ENCODE data around the gene HSD11B1.

The HSD11B1 gene

DNA sequence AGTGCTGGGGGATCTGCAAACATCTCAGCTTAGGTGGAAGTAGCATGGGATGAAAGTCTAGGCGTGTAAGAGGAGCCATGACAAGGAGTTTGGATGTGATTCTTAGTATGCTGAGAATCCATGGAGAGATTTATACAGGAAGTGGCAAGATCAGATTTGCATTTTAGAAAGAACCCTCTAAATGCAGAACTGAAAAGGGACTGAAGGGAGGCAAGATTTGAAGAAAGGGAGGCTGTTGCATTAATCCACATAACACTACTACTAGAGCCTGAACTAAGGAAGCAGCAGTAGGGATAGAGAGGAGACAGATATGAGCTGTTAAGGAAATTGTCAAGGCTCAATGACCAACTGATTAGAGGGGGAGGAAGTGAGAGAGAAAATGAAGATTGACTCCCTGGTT lies 69.9 kb downstream of the HSD11B1 start:
- peaks cover 16% of the 10 kb centered on the region for H3K4me1 ChIP-seq (ENCODE audit: insufficient read depth, low read length)
- no peak overlapping the region for H3K4me3 ChIP-seq (ENCODE audit: low read depth in 1 of 2, low read length in 2 of 2)

DNA sequence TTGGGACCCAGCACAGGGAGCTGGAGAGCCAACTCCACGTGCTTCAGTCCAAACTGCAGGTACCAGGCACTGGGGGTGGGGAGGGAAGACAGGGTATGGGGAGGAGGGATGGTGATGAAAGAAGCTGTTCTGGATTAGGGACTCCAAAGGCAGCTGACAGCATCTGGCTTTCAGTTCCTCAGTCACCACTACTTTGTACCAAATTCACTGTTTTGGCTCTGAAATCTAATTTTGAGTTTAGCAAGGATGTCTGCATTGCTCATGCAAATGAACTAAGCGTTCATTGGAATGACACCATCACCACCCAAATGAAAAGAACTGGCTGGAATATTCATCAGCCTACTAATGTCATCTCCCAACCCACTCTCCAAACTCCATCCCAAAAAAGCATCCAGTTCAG lies 71.0 kb downstream of the HSD11B1 start:
- Histone ChIP-seq H3K27me3 (ENCODE audit: control insufficient read depth in 1 of 2, insufficient read depth in 2 of 2, low read length in 2 of 2) (no peaks in the 10 kb centered on the region), H3K4me1 (ENCODE audit: insufficient read depth, low read length) (peaks cover 6% of the 10 kb centered on the region), H3K9me3 (ENCODE audit: low read length) (no peaks in the 10 kb centered on the region), H3K9ac (ENCODE audit: low read length) (no peak overlapping the region), H3K27ac (ENCODE audit: low read depth, low read length) (no peak overlapping the region), H3K4me3 (ENCODE audit: low read depth in 1 of 2, low read length in 2 of 2) (no peak overlapping the region), H3K36me3 (ENCODE audit: insufficient read depth, low read length) (no peaks in the 10 kb centered on the region)

More for the DNA sequence above, 69.9 kb downstream of the HSD11B1 start:
- H3K27ac ChIP-seq (ENCODE audit: low read depth, low read length), result no peak overlapping the region
- H3K9me3 ChIP-seq (ENCODE audit: low read length), result no peaks in the 10 kb centered on the region
- no peak overlapping the region for H3K9ac ChIP-seq (ENCODE audit: low read length)
- H3K27me3 ChIP-seq (ENCODE audit: control insufficient read depth in 1 of 2, insufficient read depth in 2 of 2, low read length in 2 of 2), result no peaks in the 10 kb centered on the region
- H3K36me3 ChIP-seq (ENCODE audit: insufficient read depth, low read length), result no peaks in the 10 kb centered on the region

DNA sequence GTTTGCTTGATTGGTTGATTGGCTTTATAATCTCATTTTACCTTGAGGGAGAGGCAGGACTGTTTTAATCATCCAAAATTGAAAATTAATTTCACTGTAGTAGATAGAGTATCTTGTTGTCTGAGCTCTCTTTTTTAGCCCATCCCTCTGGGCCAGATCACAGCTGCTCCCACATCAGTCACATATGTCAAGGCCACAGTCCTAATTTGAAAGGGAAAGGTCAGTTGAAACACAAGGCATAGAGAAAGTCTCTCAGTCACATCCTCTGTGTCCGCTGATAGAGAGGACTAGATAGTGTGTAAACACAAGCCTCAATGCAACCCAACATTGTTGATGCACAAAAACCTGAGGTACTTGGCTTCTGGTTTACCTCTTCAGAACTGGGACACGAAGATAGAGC lies 72.9 kb downstream of the HSD11B1 start:
- Histone ChIP-seq H3K9me3 (ENCODE audit: low read length) (no peaks in the 10 kb centered on the region), H3K36me3 (ENCODE audit: insufficient read depth, low read length) (no peaks in the 10 kb centered on the region), H3K27me3 (ENCODE audit: control insufficient read depth in 1 of 2, insufficient read depth in 2 of 2, low read length in 2 of 2) (no peaks in the 10 kb centered on the region), H3K4me3 (ENCODE audit: low read depth in 1 of 2, low read length in 2 of 2) (no peak overlapping the region), H3K27ac (ENCODE audit: low read depth, low read length) (no peak overlapping the region), H3K4me1 (ENCODE audit: insufficient read depth, low read length) (no peaks in the 10 kb centered on the region), H3K9ac (ENCODE audit: low read length) (no peak overlapping the region)

DNA sequence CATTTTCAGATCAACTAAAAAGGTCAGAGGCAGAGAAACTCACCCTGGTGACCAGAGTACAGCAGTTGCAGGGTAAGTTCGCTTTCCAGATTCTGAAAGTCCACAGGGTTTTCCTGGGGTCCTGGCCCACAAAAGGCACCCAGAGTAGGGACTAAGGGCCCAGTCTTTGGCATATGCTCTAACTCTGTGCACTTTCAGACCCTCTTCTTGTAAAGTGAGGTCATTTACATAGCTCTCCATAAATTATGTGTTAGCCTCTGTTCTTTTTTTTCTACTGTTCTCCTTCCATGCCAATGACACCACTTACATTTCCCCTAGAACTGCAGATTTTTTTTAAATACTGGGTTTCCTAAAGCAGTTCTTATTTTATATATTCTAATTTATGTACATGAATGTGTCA lies 73.5 kb downstream of the HSD11B1 start:
- Histone ChIP-seq H3K9ac (ENCODE audit: low read length) (no peak overlapping the region), H3K36me3 (ENCODE audit: insufficient read depth, low read length) (no peaks in the 10 kb centered on the region), H3K27me3 (ENCODE audit: control insufficient read depth in 1 of 2, insufficient read depth in 2 of 2, low read length in 2 of 2) (no peaks in the 10 kb centered on the region), H3K4me3 (ENCODE audit: low read depth in 1 of 2, low read length in 2 of 2) (no peak overlapping the region), H3K9me3 (ENCODE audit: low read length) (no peaks in the 10 kb centered on the region), H3K4me1 (ENCODE audit: insufficient read depth, low read length) (peaks cover under 1% of the 10 kb centered on the region), H3K27ac (ENCODE audit: low read depth, low read length) (no peak overlapping the region)

DNA sequence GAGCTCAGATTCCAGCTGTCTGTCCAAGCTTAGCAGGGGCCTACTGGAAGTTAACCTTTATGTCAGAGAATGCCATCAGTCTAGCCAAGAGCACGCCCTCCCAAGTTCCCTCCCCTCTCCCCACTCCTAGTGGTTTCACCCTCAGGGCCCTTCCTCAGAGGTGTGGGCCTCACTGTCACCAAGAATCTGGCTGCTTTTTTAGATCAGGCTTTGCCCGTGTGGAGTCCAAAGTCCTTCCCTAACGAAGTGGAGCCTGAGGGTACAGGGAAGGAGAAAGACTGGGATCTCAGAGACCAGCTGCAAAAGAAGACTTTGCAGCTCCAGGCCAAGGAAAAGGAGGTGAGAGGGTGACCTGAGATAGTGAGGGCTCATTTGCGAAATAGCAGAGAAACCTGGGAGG lies 75.6 kb downstream of the HSD11B1 start:
- H3K36me3 ChIP-seq (ENCODE audit: insufficient read depth, low read length), result no peaks in the 10 kb centered on the region
- H3K4me3 ChIP-seq (ENCODE audit: low read depth in 1 of 2, low read length in 2 of 2), result no peak overlapping the region
- no peaks in the 10 kb centered on the region for H3K9me3 ChIP-seq (ENCODE audit: low read length)
- peaks cover 15% of the 10 kb centered on the region for H3K4me1 ChIP-seq (ENCODE audit: insufficient read depth, low read length)
- H3K27ac ChIP-seq (ENCODE audit: low read depth, low read length), result no peak overlapping the region
- no peaks in the 10 kb centered on the region for H3K27me3 ChIP-seq (ENCODE audit: control insufficient read depth in 1 of 2, insufficient read depth in 2 of 2, low read length in 2 of 2)
- H3K9ac ChIP-seq (ENCODE audit: low read length), result no peak overlapping the region

DNA sequence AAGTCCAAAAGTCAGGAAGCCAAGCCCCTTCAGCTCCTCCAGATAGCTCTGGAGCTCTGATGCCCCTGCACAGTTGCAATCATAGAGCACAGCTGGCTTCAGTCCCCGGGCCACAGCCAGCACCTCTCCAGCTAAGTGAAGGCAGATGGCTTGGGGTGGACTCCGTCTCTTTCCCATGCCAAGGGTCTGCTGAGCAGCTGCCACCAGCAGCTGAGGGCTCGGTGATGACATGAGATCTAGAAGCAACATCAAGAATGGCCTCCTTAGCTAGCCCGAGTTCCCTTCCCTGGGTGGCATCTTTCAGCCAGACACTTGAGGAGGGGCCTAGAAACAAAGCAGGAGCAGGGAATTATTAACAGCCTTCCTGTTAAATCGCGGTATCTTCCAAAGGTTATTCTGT lies 78.7 kb downstream of the HSD11B1 start:
- peak overlapping the region in 1 of 2 donors; percentile 81 for H3K4me3 ChIP-seq (ENCODE audit: low read depth in 1 of 2, low read length in 2 of 2)
- H3K36me3 ChIP-seq (ENCODE audit: insufficient read depth, low read length), result no peaks in the 10 kb centered on the region
- H3K27me3 ChIP-seq (ENCODE audit: control insufficient read depth in 1 of 2, insufficient read depth in 2 of 2, low read length in 2 of 2), result no peaks in the 10 kb centered on the region
- H3K4me1 ChIP-seq (ENCODE audit: insufficient read depth, low read length), result peaks cover 34% of the 10 kb centered on the region
- H3K27ac ChIP-seq (ENCODE audit: low read depth, low read length), result no peak overlapping the region
- H3K9me3 ChIP-seq (ENCODE audit: low read length), result no peaks in the 10 kb centered on the region
- no peak overlapping the region for H3K9ac ChIP-seq (ENCODE audit: low read length)
